Central memory CD4-positive, alpha-beta T cell (primary cell): Measurements from ENCODE around the gene FBXL4.
A peak's percentile ranks its signal among the peaks of the same experiment; 100 is the strongest.

Source experiments
- DNase-seq: peaks from one replicate; pipeline ENCODE4 v3.0.0; 2022

The FBXL4 gene

GRCh38 chr6:98836962-98837944, 110.5 kb downstream of the FBXL4 start:
- DNase-seq = no peak

- no peak for DNase-seq
Observed at GRCh38 chr6:98836025-98836961, 111.5 kb downstream of the FBXL4 start.

GRCh38 chr6:98835149-98836024, 112.4 kb downstream of the FBXL4 start:
- no peak for DNase-seq

- peak; percentile 52 for DNase-seq
Observed at GRCh38 chr6:98834060-98835031, 113.4 kb downstream of the FBXL4 start, which contains the start of gene POU3F2. POU3F2 (plus strand) TSS chr6:98834574; CDS start chr6:98834874, 300 bp downstream.

GRCh38 chr6:98833307-98834059, 114.3 kb downstream of the FBXL4 start:
- DNase-seq = no peak

GRCh38 chr6:98833057-98833306, 114.8 kb downstream of the FBXL4 start:
- DNase-seq = no peak

- no peak for DNase-seq
Observed at GRCh38 chr6:98832284-98833056, 115.3 kb downstream of the FBXL4 start.

- no peak for DNase-seq
Observed at GRCh38 chr6:98831959-98832283, 115.8 kb downstream of the FBXL4 start.

- DNase-seq = no peak
Observed at GRCh38 chr6:98831057-98831958, 116.4 kb downstream of the FBXL4 start.

- no peak for DNase-seq
Observed at GRCh38 chr6:98830146-98830545, 117.6 kb downstream of the FBXL4 start.

- DNase-seq = no peak
Observed at GRCh38 chr6:98828941-98829411, 118.8 kb downstream of the FBXL4 start.

GRCh38 chr6:98828211-98828788, 119.4 kb downstream of the FBXL4 start:
- no peak for DNase-seq

- DNase-seq = no peak
Observed at GRCh38 chr6:98827295-98828159, 120.2 kb downstream of the FBXL4 start.

- no peak for DNase-seq
Observed at GRCh38 chr6:98825600-98826230, 122.0 kb downstream of the FBXL4 start.

- no peak for DNase-seq
Observed at GRCh38 chr6:98824902-98825599, 122.7 kb downstream of the FBXL4 start.
